Endothelial cell of umbilical vein (primary cell): ENCODE measurements around the gene ATP11B. TPM values are rescaled to one million over a fixed set of nuclear protein-coding genes. Genes with fewer than 3 reads are reported as not detected.

Experiments
- BruUV-seq: library from RNA; stranded (reverse); fragments of 400-500 nt; replicated peaks from 2 replicates; lab custom pipeline; 2021; lab: Mats Ljungman, UMichigan
- CTCF ChIA-PET: fragments of 300-600, 350-600 bp; sonication (Branson Sonifier 250); formaldehyde crosslinking; loops from one replicate; lab custom pipeline; 2021; ENCODE audit warnings: antibody characterized with exemption, inconsistent platforms; lab: Charles Lee
- POLR2A ChIA-PET: fragments of 300-600, 350-600 bp; sonication (Branson Sonifier 250); formaldehyde crosslinking; loops from one replicate; lab custom pipeline; 2021; ENCODE audit warnings: antibody characterized with exemption, inconsistent platforms; lab: Charles Lee
- DNase-seq: peaks from one replicate; pipeline ENCODE4 v3.0.0-alpha.2; 2011; ENCODE audit warnings: low read depth, low spot score
- FAIRE-seq: peaks from 2 replicates; lab custom pipeline; 2011; peaks lifted over from hg19 to GRCh38; lab: Jason Lieb, UNC
- H2AFZ ChIP-seq: 2 replicates; pipeline ENCODE4 v1.6.0; 2012; ENCODE audit warnings: low read depth, low read length, control low read depth, inconsistent platforms
- H3K27ac ChIP-seq: 2 replicates; pipeline ENCODE4 v1.5.1; 2011; ENCODE audit warnings: low read depth, mild to moderate bottlenecking, control low read depth, low read length, moderate library complexity; ENCODE audit not compliant: insufficient read depth
- H3K27me3 ChIP-seq, 2 experiments: 2 replicates each; pipeline versions ENCODE4 v1.6.0 to v1.6.1; 2011; ENCODE audit warnings: low read length in 2 of 2, mixed read lengths in 1 of 2; ENCODE audit not compliant: control insufficient read depth in 2 of 2, insufficient read depth in 2 of 2
- H3K36me3 ChIP-seq, 2 experiments: 2 replicates in 1 of 2; 3 replicates in 1 of 2; pipeline ENCODE4 v1.5.1; 2011; ENCODE audit warnings: low read length in 2 of 2, mild to moderate bottlenecking in 1 of 2, moderate library complexity in 1 of 2; ENCODE audit not compliant: control insufficient read depth in 2 of 2, insufficient read depth in 2 of 2; ENCODE audit errors: extremely low read depth in 1 of 2
- H3K4me1 ChIP-seq: 3 replicates; pipeline ENCODE4 v1.5.1; 2011; ENCODE audit warnings: mild to moderate bottlenecking, low read length; ENCODE audit not compliant: control insufficient read depth, insufficient read depth; ENCODE audit errors: extremely low read depth
- H3K4me2 ChIP-seq: 2 replicates; pipeline ENCODE4 v1.6.1; 2011; ENCODE audit warnings: low read length, control low read depth, mixed read lengths; ENCODE audit not compliant: insufficient read depth
- H3K4me3 ChIP-seq, 3 experiments: fragments of 200-600 bp in 1 of 3; sonication (generic), shearing (Covaris generic) in 1 of 3; replicated peaks in 1 of 3; 2 replicates each; pipeline ENCODE4 v1.5.1; 2011 to 2016; ENCODE audit warnings: control low read depth in 3 of 3, low read length in 3 of 3, mild to moderate bottlenecking in 2 of 3, inconsistent platforms in 1 of 3, low read depth in 1 of 3, moderate library complexity in 1 of 3; ENCODE audit not compliant: insufficient read depth in 1 of 3
- H3K79me2 ChIP-seq: 2 replicates; pipeline ENCODE4 v1.6.0; 2012; ENCODE audit warnings: low read length, inconsistent platforms; ENCODE audit not compliant: control insufficient read depth, insufficient read depth
- H3K9ac ChIP-seq: replicated peaks from 2 replicates; pipeline ENCODE3; 2011; ENCODE audit warnings: low read length, control low read depth; ENCODE audit not compliant: insufficient read depth; ENCODE audit errors: extremely low read depth
- H3K9me1 ChIP-seq: replicated peaks from 3 replicates; pipeline ENCODE4 v1.6.0; 2011; ENCODE audit warnings: mild to moderate bottlenecking, low read length; ENCODE audit not compliant: control insufficient read depth, insufficient read depth; ENCODE audit errors: extremely low read depth
- H3K9me3 ChIP-seq: replicated peaks from 2 replicates; pipeline ENCODE4 v1.5.1; 2012; ENCODE audit warnings: low read length, inconsistent platforms; ENCODE audit not compliant: control insufficient read depth, insufficient read depth
- H4K20me1 ChIP-seq: replicated peaks from 2 replicates; pipeline ENCODE3; 2011; ENCODE audit warnings: mild to moderate bottlenecking, low read length; ENCODE audit not compliant: control insufficient read depth, insufficient read depth; ENCODE audit errors: extremely low read depth
- EZH2 ChIP-seq: IDR thresholded peaks from 2 replicates; pipeline ENCODE4 v1.6.1; 2012; ENCODE audit warnings: borderline replicate concordance, low read depth, mild to moderate bottlenecking, moderate library complexity, low read length, inconsistent platforms; ENCODE audit not compliant: severe bottlenecking
- FOS ChIP-seq: IDR thresholded peaks from 2 replicates; pipeline ENCODE4 v1.6.1; 2011; ENCODE audit warnings: mild to moderate bottlenecking, low read length, moderate library complexity, borderline replicate concordance; ENCODE audit not compliant: insufficient read depth
- GATA2 ChIP-seq: IDR thresholded peaks from 2 replicates; pipeline ENCODE4 v1.7.0; 2011; ENCODE audit warnings: low read depth, mild to moderate bottlenecking, moderate library complexity, mixed read lengths, low read length; ENCODE audit not compliant: insufficient read length, insufficient read depth
- JUN ChIP-seq: IDR thresholded peaks from 2 replicates; pipeline ENCODE4 v1.6.1; 2011; ENCODE audit warnings: borderline replicate concordance, low read depth; ENCODE audit not compliant: insufficient read length, insufficient read depth
- MYC ChIP-seq: IDR thresholded peaks from one replicate; pipeline ENCODE4 v1.6.1; 2011; ENCODE audit warnings: mild to moderate bottlenecking, low read depth, low read length
- POLR2A ChIP-seq: IDR thresholded peaks from 2 replicates; pipeline ENCODE4 v1.6.1; 2012; ENCODE audit warnings: low read depth, mild to moderate bottlenecking, control low read depth, low read length
- POLR2AphosphoS5 ChIP-seq: IDR thresholded peaks from 2 replicates; pipeline ENCODE4 v1.6.1; 2012; ENCODE audit warnings: low read depth, mild to moderate bottlenecking, control low read depth, low read length, moderate library complexity; ENCODE audit not compliant: insufficient read depth
- dilution Hi-C: fragments of 300-500 bp; cut with MboI; formaldehyde crosslinking; loops from one replicate; pipeline ENCODE4 v1.15.0; 2019; ENCODE audit warnings: low sequenced_read_pairs; ENCODE audit not compliant: extremely low pct_ligation_motif_present
- intact Hi-C: fragments of 100-400 bp; cut with micrococcal nuclease; formaldehyde crosslinking; loops from one replicate; pipeline ENCODE4 v1.10.0; 2022
- polyA plus RNA-seq, 4 experiments: library from polyadenylated mRNA; depleted of rRNA in 3 of 4; stranded (reverse) in 3 of 4; unstranded in 1 of 4; fragments of >200 nt; gene quantifications; 2 replicates each; pipeline versions ENCODE4 v1.2.1 to v1.2.3, GENCODE V29; 2011 to 2012; ENCODE audit warnings: missing spikeins in 1 of 4
- total RNA-seq: library from RNA; stranded (reverse); gene quantifications from 2 replicates; pipeline ENCODE4 v1.2.3, GENCODE V29; 2021
- TF ChIP-seq, protein P1 (sequence below), 2 donors: IDR thresholded peaks; 1 replicate in 1 of 2; 2 replicates in 1 of 2; pipeline ENCODE4 v1.5.1; 2011; ENCODE audit warnings: low read length in 2 of 2, mild to moderate bottlenecking in 2 of 2, moderate library complexity in 2 of 2, control low read depth in 1 of 2, inconsistent platforms in 1 of 2, low read depth in 1 of 2; ENCODE audit not compliant: insufficient read depth in 1 of 2; ENCODE audit errors: extremely low read depth in 1 of 2
- TF ChIP-seq, protein P2 (sequence below): IDR thresholded peaks from 2 replicates; pipeline ENCODE4 v1.6.1; 2011; ENCODE audit not compliant: insufficient read depth, insufficient read length

ATP11B gene
- total and polyA plus RNA-seq, 2 donors (not counting 3 experiments of a cell fraction or from before 2014, with no cell fraction given): 10.1 to 49.3 TPM

DNA sequence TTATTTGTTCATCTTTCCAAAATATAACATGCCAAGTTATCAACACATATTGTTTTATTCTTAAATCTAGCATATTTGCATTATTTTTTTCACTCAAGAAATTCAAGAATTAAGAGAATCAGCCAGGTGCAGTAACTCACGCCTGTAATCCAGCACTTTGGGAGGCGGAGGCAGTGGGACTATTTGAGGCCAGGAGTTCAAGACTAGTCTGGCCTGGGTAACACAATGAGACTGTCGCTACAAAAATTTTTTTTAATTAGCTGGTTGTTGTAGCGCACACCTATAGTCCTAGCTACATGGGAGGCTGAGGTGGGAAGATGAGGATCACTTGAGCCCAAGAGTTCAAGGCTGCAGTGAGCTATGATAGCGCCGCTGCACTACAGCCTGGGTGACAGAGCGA lies 176.5 kb downstream of the ATP11B start:
- ChIA-PET CTCF (no interaction called here), POLR2A (no interaction called here)
- H2AFZ ChIP-seq: no peak overlapping the region
- H3K79me2 ChIP-seq: peaks cover 63% of the 10 kb centered on the region
- no peaks in the 10 kb centered on the region for H3K27me3 ChIP-seq
- peaks cover 4% of the 10 kb centered on the region for H4K20me1 ChIP-seq
- no peak overlapping the region for H3K4me2 ChIP-seq
- no peaks in the 10 kb centered on the region for H3K36me3 ChIP-seq
- no peaks in the 10 kb centered on the region for H3K9me3 ChIP-seq
- BruUV-seq: no TSS peak
- TF ChIP-seq POLR2A: no peak
- no peak for TF ChIP-seq FOS
- no peak for TF ChIP-seq POLR2AphosphoS5
- no peak for TF ChIP-seq GATA2
- TF ChIP-seq JUN: no peak
- TF ChIP-seq MYC: no peak
- no peak for TF ChIP-seq EZH2
- TF ChIP-seq, protein P1, sequence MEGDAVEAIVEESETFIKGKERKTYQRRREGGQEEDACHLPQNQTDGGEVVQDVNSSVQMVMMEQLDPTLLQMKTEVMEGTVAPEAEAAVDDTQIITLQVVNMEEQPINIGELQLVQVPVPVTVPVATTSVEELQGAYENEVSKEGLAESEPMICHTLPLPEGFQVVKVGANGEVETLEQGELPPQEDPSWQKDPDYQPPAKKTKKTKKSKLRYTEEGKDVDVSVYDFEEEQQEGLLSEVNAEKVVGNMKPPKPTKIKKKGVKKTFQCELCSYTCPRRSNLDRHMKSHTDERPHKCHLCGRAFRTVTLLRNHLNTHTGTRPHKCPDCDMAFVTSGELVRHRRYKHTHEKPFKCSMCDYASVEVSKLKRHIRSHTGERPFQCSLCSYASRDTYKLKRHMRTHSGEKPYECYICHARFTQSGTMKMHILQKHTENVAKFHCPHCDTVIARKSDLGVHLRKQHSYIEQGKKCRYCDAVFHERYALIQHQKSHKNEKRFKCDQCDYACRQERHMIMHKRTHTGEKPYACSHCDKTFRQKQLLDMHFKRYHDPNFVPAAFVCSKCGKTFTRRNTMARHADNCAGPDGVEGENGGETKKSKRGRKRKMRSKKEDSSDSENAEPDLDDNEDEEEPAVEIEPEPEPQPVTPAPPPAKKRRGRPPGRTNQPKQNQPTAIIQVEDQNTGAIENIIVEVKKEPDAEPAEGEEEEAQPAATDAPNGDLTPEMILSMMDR (IDR thresholded peaks at IDR 0.05; ENCODE audit: extremely low read depth in 1 of 2, insufficient read depth in 1 of 2, low read depth in 1 of 2, low read length in 2 of 2): no peak
- TF ChIP-seq, protein P2, sequence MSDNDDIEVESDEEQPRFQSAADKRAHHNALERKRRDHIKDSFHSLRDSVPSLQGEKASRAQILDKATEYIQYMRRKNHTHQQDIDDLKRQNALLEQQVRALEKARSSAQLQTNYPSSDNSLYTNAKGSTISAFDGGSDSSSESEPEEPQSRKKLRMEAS: no peak
- H3K4me3 ChIP-seq: no peak overlapping the region
- dilution Hi-C loops (no loop called here), intact Hi-C loops (no loop called here)
- no peak for FAIRE-seq
- peaks cover 7% of the 10 kb centered on the region for H3K4me1 ChIP-seq
- no peak overlapping the region for H3K9ac ChIP-seq
- DNase-seq: no peak
- H3K9me1 ChIP-seq: no peaks in the 10 kb centered on the region
- no peak overlapping the region for H3K27ac ChIP-seq
